GM21381 (cell line): Measurements from ENCODE around the gene WIPF3.

Source experiments
- ATAC-seq: cut with Tn5 transposase; IDR thresholded peaks from one replicate; pipeline ENCODE4 v1.9.1; 2021; ENCODE audit warnings: mild to moderate bottlenecking, moderate library complexity; ENCODE audit not compliant: unreplicated experiment

The WIPF3 gene

GRCh38 chr7:29900745-29901144, 94.4 kb downstream of the WIPF3 start:
- no peak for ATAC-seq

GRCh38 chr7:29906200-29907022, 100.1 kb downstream of the WIPF3 start:
- no peak for ATAC-seq

GRCh38 chr7:29914180-29914579, 107.9 kb downstream of the WIPF3 start:
- ATAC-seq, result no peak

GRCh38 chr7:29915481-29916215, 109.3 kb downstream of the WIPF3 start:
- no peak for ATAC-seq

GRCh38 chr7:29917641-29918040, 111.3 kb downstream of the WIPF3 start:
- no peak for ATAC-seq

- ATAC-seq, result no peak
These were observed 112.5 kb downstream of the WIPF3 start for GRCh38 chr7:29918850-29919249.

- ATAC-seq, result no peak
These were observed 113.5 kb downstream of the WIPF3 start for GRCh38 chr7:29919790-29920189.

- no peak for ATAC-seq
These were observed 114.2 kb downstream of the WIPF3 start for GRCh38 chr7:29920491-29920890.

GRCh38 chr7:29921404-29922010, 115.2 kb downstream of the WIPF3 start:
- ATAC-seq, result peak; percentile 90

GRCh38 chr7:29922921-29923700, 116.8 kb downstream of the WIPF3 start:
- no peak for ATAC-seq

- ATAC-seq, result no peak
These were observed 117.7 kb downstream of the WIPF3 start for GRCh38 chr7:29924006-29924405.

GRCh38 chr7:29924684-29925083, 118.4 kb downstream of the WIPF3 start:
- no peak for ATAC-seq

GRCh38 chr7:29926216-29926615, 119.9 kb downstream of the WIPF3 start:
- no peak for ATAC-seq

- no peak for ATAC-seq
These were observed 120.4 kb downstream of the WIPF3 start for GRCh38 chr7:29926741-29927140.

GRCh38 chr7:29929018-29929807, 122.9 kb downstream of the WIPF3 start:
- no peak for ATAC-seq

GRCh38 chr7:29935111-29935510, 128.8 kb downstream of the WIPF3 start:
- ATAC-seq, result no peak

- ATAC-seq, result no peak
These were observed 130.8 kb downstream of the WIPF3 start for GRCh38 chr7:29937132-29937531.

GRCh38 chr7:29940199-29940598, 133.9 kb downstream of the WIPF3 start:
- ATAC-seq, result no peak

- ATAC-seq, result no peak
These were observed 139.0 kb downstream of the WIPF3 start for GRCh38 chr7:29945259-29945809.
